Neuronal stem cell (in vitro differentiated cells): Measurements from ENCODE around the gene TMEM131L.

Experiments
- DNase-seq: peaks from one replicate; pipeline ENCODE4 v3.0.0-alpha.2; 2013; ENCODE audit warnings: low spot score
- H2AFZ ChIP-seq: one replicate; pipeline ENCODE4 v1.6.1; 2013; ENCODE audit warnings: mild to moderate bottlenecking, low read length, inconsistent platforms
- H2AK5ac ChIP-seq: 2 replicates; pipeline ENCODE4 v1.6.1; 2013; ENCODE audit warnings: low read depth, mild to moderate bottlenecking, inconsistent platforms, low read length, moderate library complexity, mixed read lengths
- H2BK120ac ChIP-seq: 2 replicates; pipeline ENCODE4 v1.6.1; 2013; ENCODE audit warnings: low read depth, mild to moderate bottlenecking, inconsistent platforms, low read length, moderate library complexity, mixed read lengths
- H2BK12ac ChIP-seq: one replicate; pipeline ENCODE4 v1.6.1; 2013; ENCODE audit warnings: low read length, inconsistent platforms
- H2BK15ac ChIP-seq: 2 replicates; pipeline ENCODE4 v1.6.1; 2013; ENCODE audit warnings: mild to moderate bottlenecking, low read length, inconsistent platforms, mixed read lengths
- H2BK5ac ChIP-seq: one replicate; pipeline ENCODE4 v1.6.1; 2013; ENCODE audit warnings: inconsistent platforms, mild to moderate bottlenecking, low read length, moderate library complexity
- H3K14ac ChIP-seq: one replicate; pipeline ENCODE4 v1.6.1; 2013; ENCODE audit warnings: low read length, inconsistent platforms
- H3K18ac ChIP-seq: 2 replicates; pipeline ENCODE4 v1.6.1; 2013; ENCODE audit warnings: low read length, inconsistent platforms
- H3K23ac ChIP-seq: 2 replicates; pipeline ENCODE4 v1.6.1; 2013; ENCODE audit warnings: low read depth, mild to moderate bottlenecking, mixed read lengths, low read length, inconsistent platforms; ENCODE audit not compliant: poor library complexity
- H3K27ac ChIP-seq: replicated peaks from 3 replicates; pipeline ENCODE4 v1.5.1; 2013; ENCODE audit warnings: low read length, inconsistent platforms
- H3K27me3 ChIP-seq, 3 experiments: 2 replicates each; pipeline ENCODE4 v1.6.1; 2013; ENCODE audit warnings: low read length in 3 of 3, mild to moderate bottlenecking in 2 of 3, inconsistent platforms in 1 of 3, low read depth in 1 of 3, mixed read lengths in 1 of 3, moderate library complexity in 1 of 3; ENCODE audit not compliant: control insufficient read depth in 3 of 3, insufficient read depth in 3 of 3
- H3K36me3 ChIP-seq, 2 donors: replicated peaks in 1 of 2; 2 replicates each; pipeline ENCODE4 v1.6.1; 2013; ENCODE audit warnings: low read length in 2 of 2; ENCODE audit not compliant: control insufficient read depth in 2 of 2, insufficient read depth in 2 of 2
- H3K4ac ChIP-seq: 2 replicates; pipeline ENCODE4 v1.6.1; 2013; ENCODE audit warnings: inconsistent platforms, mild to moderate bottlenecking, low read length, moderate library complexity
- H3K4me1 ChIP-seq, 2 donors: 1 replicate in 1 of 2; 2 replicates in 1 of 2; pipeline ENCODE4 v1.6.1; 2013; ENCODE audit warnings: low read length in 2 of 2, low read depth in 1 of 2; ENCODE audit not compliant: control insufficient read depth in 2 of 2, insufficient read depth in 1 of 2
- H3K4me2 ChIP-seq: one replicate; pipeline ENCODE4 v1.6.1; 2013; ENCODE audit warnings: mild to moderate bottlenecking, low read length, inconsistent platforms; ENCODE audit not compliant: insufficient read depth, poor library complexity, severe bottlenecking
- H3K4me3 ChIP-seq, 2 donors: 2 replicates each; pipeline ENCODE4 v1.5.1; 2013; ENCODE audit warnings: low read length in 2 of 2, mild to moderate bottlenecking in 2 of 2, inconsistent platforms in 1 of 2, moderate library complexity in 1 of 2
- H3K79me1 ChIP-seq: one replicate; pipeline ENCODE4 v1.6.1; 2013; ENCODE audit warnings: low read depth, mild to moderate bottlenecking, inconsistent platforms, low read length, moderate library complexity
- H3K9ac ChIP-seq: one replicate; pipeline ENCODE4 v1.6.1; 2013; ENCODE audit warnings: mild to moderate bottlenecking, low read depth, low read length, inconsistent platforms; ENCODE audit not compliant: poor library complexity
- H3K9me3 ChIP-seq, 2 donors: replicated peaks in 1 of 2; 2 replicates each; pipeline versions ENCODE3 to v1.6.1; 2013; ENCODE audit warnings: low read length in 2 of 2, mild to moderate bottlenecking in 2 of 2, inconsistent platforms in 1 of 2, low read depth in 1 of 2, mixed read lengths in 1 of 2, moderate library complexity in 1 of 2; ENCODE audit not compliant: control insufficient read depth in 2 of 2, insufficient read depth in 1 of 2
- H4K8ac ChIP-seq: one replicate; pipeline ENCODE4 v1.6.1; 2013; ENCODE audit warnings: low read depth, mild to moderate bottlenecking, inconsistent platforms, low read length, moderate library complexity
- H4K91ac ChIP-seq: one replicate; pipeline ENCODE4 v1.6.1; 2013; ENCODE audit warnings: low read length, low read depth, mild to moderate bottlenecking, inconsistent platforms; ENCODE audit not compliant: poor library complexity
- WGBS, 2 donors: extraction: QIAGEN DNeasy Blood & Tissue Kit; methylation state at CpG; one replicate each; pipeline ENCODE4 v1.1.7; 2013; ENCODE audit warnings: missing lambda C conversion rate in 2 of 2, mixed read lengths in 1 of 2; ENCODE audit not compliant: insufficient read length in 2 of 2, insufficient replicate concordance in 1 of 2; ENCODE audit errors: extremely low coverage in 2 of 2; 5-methylcytosine and 5-hydroxymethylcytosine counted together

Gene TMEM131L

GRCh38 chr4:153582954-153583702, 117.0 kb downstream of the TMEM131L start:
- no peak overlapping the region for H2BK5ac ChIP-seq
- H3K79me1 ChIP-seq: no peaks in the 10 kb centered on the region
- H2BK12ac ChIP-seq: no peak overlapping the region
- peaks cover 0 to 3% of the 10 kb centered on the region in 2 donors for H3K4me1 ChIP-seq
- no peak overlapping the region for H4K8ac ChIP-seq
- no peak for DNase-seq
- H3K27ac ChIP-seq: no peak overlapping the region
- H2AK5ac ChIP-seq: no peak overlapping the region
- H3K9me3 ChIP-seq: no peaks in the 10 kb centered on the region
- peaks cover 0 to 46% of the 10 kb centered on the region in 2 donors for H3K36me3 ChIP-seq
- no peak overlapping the region for H2BK15ac ChIP-seq
- H2BK120ac ChIP-seq: no peak overlapping the region
- WGBS, 2 donors: no CpG with 5 or more reads among the region's 2 CpGs
- no peak overlapping the region for H3K4me3 ChIP-seq
- no peak overlapping the region for H3K4ac ChIP-seq
- H3K18ac ChIP-seq: no peak overlapping the region
- H2AFZ ChIP-seq: no peak overlapping the region
- H3K4me2 ChIP-seq: no peak overlapping the region
- H3K9ac ChIP-seq: no peak overlapping the region
- no peak overlapping the region for H4K91ac ChIP-seq
- no peak overlapping the region for H3K14ac ChIP-seq
- H3K23ac ChIP-seq: no peak overlapping the region
- H3K27me3 ChIP-seq: no peaks in the 10 kb centered on the region

- Histone ChIP-seq H3K23ac (no peak overlapping the region), H3K4ac (no peak overlapping the region), H2BK12ac (no peak overlapping the region), H4K91ac (no peak overlapping the region), H3K36me3 (peaks cover 0 to 64% of the 10 kb centered on the region in 2 donors), H3K18ac (no peak overlapping the region), H3K9ac (no peak overlapping the region), H2BK120ac (no peak overlapping the region), H3K4me2 (no peak overlapping the region), H3K27ac (no peak overlapping the region), H3K14ac (no peak overlapping the region), H2AK5ac (no peak overlapping the region), H2AFZ (no peak overlapping the region), H3K27me3 (no peaks in the 10 kb centered on the region), H3K4me1 (peaks cover 0 to 3% of the 10 kb centered on the region in 2 donors), H3K4me3 (no peak overlapping the region), H2BK5ac (no peak overlapping the region), H4K8ac (no peak overlapping the region), H2BK15ac (no peak overlapping the region), H3K9me3 (no peaks in the 10 kb centered on the region), H3K79me1 (no peaks in the 10 kb centered on the region)
- DNase-seq: no peak
- WGBS, 2 donors: no CpG with 5 or more reads among the region's 7 CpGs
These were observed 118.9 kb downstream of the TMEM131L start for GRCh38 chr4:153585026-153585425.

DNA sequence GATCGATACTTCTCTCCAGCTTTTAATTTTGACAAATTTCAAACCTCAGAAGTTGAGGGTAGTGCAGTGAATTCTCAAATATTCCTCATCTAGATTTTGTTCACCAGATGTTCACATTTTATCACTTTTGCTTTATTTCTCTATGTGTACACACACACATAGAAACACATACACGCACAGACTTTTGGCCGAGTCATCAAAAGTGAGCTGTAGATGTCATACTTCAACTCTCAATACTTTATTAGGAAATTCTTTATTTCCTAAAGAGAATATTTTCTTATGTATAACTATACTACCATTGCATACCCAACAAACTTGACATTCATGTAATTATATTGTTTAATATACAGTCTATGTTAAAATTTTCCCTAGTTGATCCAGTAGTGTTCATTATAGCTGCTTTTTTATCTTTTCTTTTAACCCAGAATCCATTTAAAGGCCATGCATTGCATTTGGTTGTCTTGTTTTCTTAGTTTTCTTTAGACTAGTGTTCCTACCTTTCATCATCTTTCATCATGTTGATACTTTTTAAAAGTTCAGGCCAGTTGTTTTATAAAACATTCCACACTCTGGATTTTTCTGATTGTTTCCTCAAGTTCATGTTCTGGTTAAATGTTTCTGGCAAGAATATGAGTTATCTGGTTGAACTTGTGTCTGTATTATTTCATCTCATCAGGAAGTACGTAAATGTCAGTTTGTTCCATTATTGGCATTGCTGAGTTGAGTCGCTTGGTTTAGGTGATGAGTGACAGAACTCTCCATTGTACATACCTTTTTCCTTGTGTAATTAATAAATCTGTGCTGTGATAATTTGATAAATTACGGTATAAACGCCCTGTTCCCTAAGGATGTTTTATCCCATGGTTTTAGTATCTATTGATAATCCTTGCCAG, 123.8 kb downstream of the TMEM131L start:
- Histone ChIP-seq H3K9ac (no peak overlapping the region), H3K27me3 (no peaks in the 10 kb centered on the region), H2AFZ (no peak overlapping the region), H2AK5ac (no peak overlapping the region), H3K4me2 (no peak overlapping the region), H2BK120ac (no peak overlapping the region), H2BK12ac (no peak overlapping the region), H3K27ac (no peak overlapping the region), H3K18ac (no peak overlapping the region), H3K36me3 (peaks cover 0 to 87% of the 10 kb centered on the region in 2 donors), H4K91ac (no peak overlapping the region), H3K23ac (no peak overlapping the region), H3K14ac (no peak overlapping the region), H3K4ac (no peak overlapping the region), H2BK5ac (no peak overlapping the region), H3K4me3 (no peak overlapping the region), H3K79me1 (no peaks in the 10 kb centered on the region), H2BK15ac (no peak overlapping the region), H3K4me1 (no peaks in the 10 kb centered on the region), H3K9me3 (no peaks in the 10 kb centered on the region), H4K8ac (no peak overlapping the region)
- no peak for DNase-seq
- no CpG with 5 or more reads among the region's 7 CpGs for WGBS, 2 donors

GRCh38 chr4:153591441-153591840, 125.3 kb downstream of the TMEM131L start:
- Histone ChIP-seq H3K27me3 (no peaks in the 10 kb centered on the region), H3K23ac (no peak overlapping the region), H3K4me2 (no peak overlapping the region), H2BK120ac (no peak overlapping the region), H3K36me3 (peaks cover 0 to 87% of the 10 kb centered on the region in 2 donors), H2BK12ac (no peak overlapping the region), H3K27ac (no peak overlapping the region), H4K8ac (no peak overlapping the region), H3K4ac (no peak overlapping the region), H4K91ac (no peak overlapping the region), H3K4me1 (peaks cover 0 to 2% of the 10 kb centered on the region in 2 donors), H2AK5ac (no peak overlapping the region), H3K14ac (no peak overlapping the region), H2AFZ (no peak overlapping the region), H3K9ac (no peak overlapping the region), H3K79me1 (no peaks in the 10 kb centered on the region), H3K4me3 (no peak overlapping the region), H2BK15ac (no peak overlapping the region), H3K9me3 (no peaks in the 10 kb centered on the region), H3K18ac (no peak overlapping the region), H2BK5ac (no peak overlapping the region)
- DNase-seq: no peak
- WGBS, 2 donors: no CpG with 5 or more reads among the region's 8 CpGs
